B cell (primary cell): ENCODE measurements around the gene MROH7. TPM values are rescaled to one million over a fixed set of nuclear protein-coding genes. Genes with fewer than 3 reads are reported as not detected.

Source experiments
- ATAC-seq: fragments of 200-7000 bp; cut with Tn5 transposase; one replicate; pipeline ENCODE4 v1.10.0; 2021; ENCODE audit warnings: low read depth, mild to moderate bottlenecking, moderate number of reproducible peaks, moderate library complexity
- CTCF ChIA-PET: fragments of 350-600 bp; sonication (Branson Sonifier 250); formaldehyde crosslinking; loops from one replicate; lab custom pipeline; 2021; ENCODE audit warnings: antibody characterized with exemption, inconsistent platforms; lab: Charles Lee
- POLR2A ChIA-PET: fragments of 350-600 bp; sonication (Branson Sonifier 250); formaldehyde crosslinking; loops from one replicate; lab custom pipeline; 2021; ENCODE audit warnings: antibody characterized with exemption; lab: Charles Lee
- DNase-seq: peaks from one replicate; pipeline ENCODE4 v3.0.0; 2013
- H2AFZ ChIP-seq: 2 replicates; pipeline ENCODE4 v1.6.1; 2012; ENCODE audit warnings: mild to moderate bottlenecking, low read depth, low read length; ENCODE audit not compliant: insufficient read depth, poor library complexity, severe bottlenecking
- H3K27ac ChIP-seq, 2 donors: 1 replicate in 1 of 2; 2 replicates in 1 of 2; pipeline ENCODE4 v1.5.1; 2012 to 2013; ENCODE audit warnings: low read length in 2 of 2, mild to moderate bottlenecking in 2 of 2, moderate library complexity in 1 of 2
- H3K27me3 ChIP-seq, 4 experiments: fragments of 200-600 bp in 1 of 4; sonication (generic) in 1 of 4; replicated peaks in 1 of 4; 1 replicate in 2 of 4; 2 replicates in 2 of 4; pipeline versions ENCODE4 v1.6.1 to v1.7.0; 2013 to 2016; ENCODE audit warnings: low read length in 3 of 4, mild to moderate bottlenecking in 2 of 4, mixed read lengths in 1 of 4, moderate library complexity in 1 of 4; ENCODE audit not compliant: insufficient read depth in 4 of 4, control insufficient read depth in 3 of 4; ENCODE audit errors: control extremely low read depth in 1 of 4
- H3K36me3 ChIP-seq, 2 experiments: replicated peaks in 1 of 2; 1 replicate in 1 of 2; 2 replicates in 1 of 2; pipeline versions ENCODE4 v1.6.1 to v1.7.1; 2013; ENCODE audit warnings: low read length in 1 of 2; ENCODE audit not compliant: insufficient read depth in 2 of 2, control insufficient read depth in 1 of 2; ENCODE audit errors: control extremely low read depth in 1 of 2, extremely low read depth in 1 of 2
- H3K4me1 ChIP-seq, 2 donors: fragments of 200-600 bp in 1 of 2; sonication (generic) in 1 of 2; 1 replicate in 1 of 2; 2 replicates in 1 of 2; pipeline versions ENCODE4 v1.5.1 to v1.6.1; 2013 to 2017; ENCODE audit warnings: low read length in 2 of 2; ENCODE audit not compliant: control insufficient read depth in 2 of 2, insufficient read depth in 2 of 2
- H3K4me2 ChIP-seq: replicated peaks from 2 replicates; pipeline ENCODE3; 2012; ENCODE audit warnings: mild to moderate bottlenecking, low read depth, low read length; ENCODE audit not compliant: poor library complexity, severe bottlenecking
- H3K4me3 ChIP-seq, 5 experiments: fragments of 200-600 bp in 1 of 5; sonication (generic) in 1 of 5; 1 replicate in 3 of 5; 2 replicates in 2 of 5; pipeline versions ENCODE4 v1.5.1 to v1.7.0; 2011 to 2016; ENCODE audit warnings: low read length in 4 of 5, mild to moderate bottlenecking in 4 of 5, low read depth in 2 of 5, control low read depth in 1 of 5, moderate library complexity in 1 of 5; ENCODE audit not compliant: insufficient read depth in 1 of 5; ENCODE audit errors: control extremely low read depth in 1 of 5, extremely low read depth in 1 of 5
- H3K79me2 ChIP-seq: fragments of 200-600 bp; sonication (generic); one replicate; pipeline ENCODE4 v1.6.0; 2016; ENCODE audit warnings: low read length; ENCODE audit not compliant: control insufficient read depth, insufficient read depth
- H3K9ac ChIP-seq: fragments of 200-600 bp; sonication (generic); 2 replicates; pipeline ENCODE4 v1.6.1; 2017; ENCODE audit warnings: mild to moderate bottlenecking, low read length, moderate library complexity
- H3K9me3 ChIP-seq, 3 donors: one replicate each; pipeline versions ENCODE4 v1.6.1 to v1.7.1; 2013; ENCODE audit warnings: low read length in 2 of 3; ENCODE audit not compliant: control insufficient read depth in 2 of 3, insufficient read depth in 1 of 3; ENCODE audit errors: control extremely low read depth in 1 of 3
- H4K20me1 ChIP-seq: 2 replicates; pipeline ENCODE4 v1.6.0; 2012; ENCODE audit warnings: mild to moderate bottlenecking, low read length; ENCODE audit not compliant: insufficient read depth, control insufficient read depth, poor library complexity, severe bottlenecking
- H3K27ac Mint-ChIP-seq: one replicate; pipeline ENCODE4 v1.8.0; 2021; ENCODE audit warnings: mixed read lengths
- H3K27me3 Mint-ChIP-seq: one replicate; pipeline ENCODE4 v1.8.0; 2021; ENCODE audit warnings: mixed read lengths
- H3K4me1 Mint-ChIP-seq: one replicate; pipeline ENCODE4 v1.8.0; 2021; ENCODE audit warnings: mixed read lengths
- H3K4me3 Mint-ChIP-seq: one replicate; pipeline ENCODE4 v1.8.0; 2021; ENCODE audit warnings: mixed read lengths
- H3K9me3 Mint-ChIP-seq: one replicate; pipeline ENCODE4 v1.8.0; 2022; ENCODE audit warnings: mixed read lengths; ENCODE audit not compliant: insufficient read depth
- EZH2 ChIP-seq: IDR thresholded peaks from 2 replicates; pipeline ENCODE4 v1.6.1; 2012; ENCODE audit warnings: borderline replicate concordance, low read depth, mild to moderate bottlenecking, moderate library complexity, low read length; ENCODE audit not compliant: insufficient read depth, poor library complexity, severe bottlenecking
- WGBS: methylation state at CpG from one replicate; pipeline ENCODE4 v1.1.5; 2013; ENCODE audit warnings: missing lambda C conversion rate; ENCODE audit not compliant: insufficient coverage; 5-methylcytosine and 5-hydroxymethylcytosine counted together
- intact Hi-C: fragments of 100-400 bp; cut with micrococcal nuclease; formaldehyde crosslinking; loops from one replicate; pipeline ENCODE4 v1.10.0; 2022
- polyA plus RNA-seq: library from polyadenylated mRNA; depleted of rRNA; stranded (reverse); fragments of >200 nt; gene quantifications from 2 replicates; pipeline ENCODE4 v1.2.3, GENCODE V29; 2012
- total RNA-seq, 2 donors: library from RNA; stranded (reverse); fragments of 120-200 nt in 1 of 2; gene quantifications; 1 replicate in 1 of 2; 2 replicates in 1 of 2; pipeline versions ENCODE4 v1.2.3 to v1.2.4, GENCODE V29; 2013 to 2022
- TF ChIP-seq, protein P1 (sequence below): fragments of 200-600 bp; IDR thresholded peaks from one replicate; pipeline ENCODE4 v1.8.0; 2022; ENCODE audit warnings: antibody characterized with exemption, mild to moderate bottlenecking

The MROH7 gene
- total and polyA plus RNA-seq, 2 donors (not counting 1 experiment from before 2014, with no cell fraction given) = not detected

DNA sequence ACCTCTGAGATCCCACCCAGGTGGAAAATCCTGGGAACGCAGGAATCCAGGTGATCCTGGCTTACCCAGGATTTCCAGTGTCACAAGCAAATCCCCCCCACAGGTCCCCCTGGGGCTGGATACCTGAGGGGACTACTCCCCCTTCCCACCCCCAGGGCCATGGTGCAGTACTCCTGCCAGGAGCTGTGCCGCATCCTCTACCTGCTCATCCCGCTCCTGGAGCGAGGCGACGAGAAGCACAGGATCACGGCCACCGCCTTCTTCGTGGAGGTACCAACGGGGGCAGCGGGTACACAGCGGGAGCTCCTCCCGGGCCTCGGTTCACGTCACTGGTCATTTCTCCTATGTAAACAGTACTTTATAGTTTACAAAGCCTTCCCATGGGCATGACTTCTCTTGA is 53.6 kb downstream of the MROH7 start:
- Histone ChIP-seq H3K27me3 (no peaks in the 10 kb centered on the region), H3K36me3 (no peaks in the 10 kb centered on the region), H4K20me1 (no peaks in the 10 kb centered on the region), H3K9me3 (no peaks in the 10 kb centered on the region), H3K4me2 (no peak overlapping the region), H3K79me2 (no peaks in the 10 kb centered on the region), H3K27ac (no peak overlapping the region), H2AFZ (no peak overlapping the region), H3K4me3 (no peak overlapping the region), H3K9ac (no peak overlapping the region), H3K4me1 (no peaks in the 10 kb centered on the region)
- H3K27ac Mint-ChIP-seq = no peak overlapping the region
- DNase-seq (no peak), ATAC-seq (no peak)
- TF ChIP-seq EZH2 = no peak
- TF ChIP-seq, protein P1, sequence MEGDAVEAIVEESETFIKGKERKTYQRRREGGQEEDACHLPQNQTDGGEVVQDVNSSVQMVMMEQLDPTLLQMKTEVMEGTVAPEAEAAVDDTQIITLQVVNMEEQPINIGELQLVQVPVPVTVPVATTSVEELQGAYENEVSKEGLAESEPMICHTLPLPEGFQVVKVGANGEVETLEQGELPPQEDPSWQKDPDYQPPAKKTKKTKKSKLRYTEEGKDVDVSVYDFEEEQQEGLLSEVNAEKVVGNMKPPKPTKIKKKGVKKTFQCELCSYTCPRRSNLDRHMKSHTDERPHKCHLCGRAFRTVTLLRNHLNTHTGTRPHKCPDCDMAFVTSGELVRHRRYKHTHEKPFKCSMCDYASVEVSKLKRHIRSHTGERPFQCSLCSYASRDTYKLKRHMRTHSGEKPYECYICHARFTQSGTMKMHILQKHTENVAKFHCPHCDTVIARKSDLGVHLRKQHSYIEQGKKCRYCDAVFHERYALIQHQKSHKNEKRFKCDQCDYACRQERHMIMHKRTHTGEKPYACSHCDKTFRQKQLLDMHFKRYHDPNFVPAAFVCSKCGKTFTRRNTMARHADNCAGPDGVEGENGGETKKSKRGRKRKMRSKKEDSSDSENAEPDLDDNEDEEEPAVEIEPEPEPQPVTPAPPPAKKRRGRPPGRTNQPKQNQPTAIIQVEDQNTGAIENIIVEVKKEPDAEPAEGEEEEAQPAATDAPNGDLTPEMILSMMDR = no peak
- CTCF ChIA-PET = no interaction called here
- intact Hi-C loops = no loop called here
- no peaks in the 10 kb centered on the region for H3K4me1 Mint-ChIP-seq
- peaks cover 28% of the 10 kb centered on the region for H3K27me3 Mint-ChIP-seq
- over 99% methylated on average over 14 of the region's 15 CpGs for WGBS
- POLR2A ChIA-PET = no interaction called here
- H3K9me3 Mint-ChIP-seq = no peaks in the 10 kb centered on the region
- H3K4me3 Mint-ChIP-seq = no peak overlapping the region

DNA sequence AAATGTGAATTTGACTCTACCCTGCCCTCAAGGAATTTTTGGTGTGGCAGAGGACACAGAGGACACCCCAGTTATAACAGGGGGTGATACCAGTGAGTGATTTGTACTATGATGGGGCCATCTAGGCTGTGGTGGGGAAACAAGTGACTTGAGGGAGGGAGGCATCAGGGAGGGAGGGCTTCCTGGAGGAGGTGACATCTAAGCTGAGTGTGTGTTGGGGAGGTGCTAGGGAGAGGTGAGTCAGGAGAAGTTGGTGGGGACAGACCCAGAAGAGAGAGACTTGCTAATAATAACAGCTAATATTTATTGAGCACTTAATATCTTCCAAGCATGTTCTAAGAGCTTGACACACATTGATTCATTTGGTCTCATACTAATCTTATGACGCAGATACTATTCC is 54.2 kb downstream of the MROH7 start:
- CTCF ChIA-PET = no interaction called here

More for the DNA sequence above, 54.2 kb downstream of the MROH7 start:
- no peak for ATAC-seq
- Histone ChIP-seq H3K4me2 (no peak overlapping the region), H3K9ac (no peak overlapping the region), H3K27me3 (no peaks in the 10 kb centered on the region), H3K36me3 (no peaks in the 10 kb centered on the region), H4K20me1 (no peaks in the 10 kb centered on the region), H3K4me1 (no peaks in the 10 kb centered on the region), H3K79me2 (no peaks in the 10 kb centered on the region), H2AFZ (no peak overlapping the region), H3K9me3 (no peaks in the 10 kb centered on the region), H3K27ac (no peak overlapping the region), H3K4me3 (no peak overlapping the region)
- Mint-ChIP-seq H3K27me3 (peaks cover 26% of the 10 kb centered on the region), H3K4me3 (no peak overlapping the region), H3K27ac (no peak overlapping the region), H3K4me1 (no peaks in the 10 kb centered on the region), H3K9me3 (no peaks in the 10 kb centered on the region)
- 89% methylated on average over 1 of the region's 1 CpG for WGBS
- POLR2A ChIA-PET = no interaction called here
- DNase-seq = no peak
- intact Hi-C loops = no loop called here
- no peak for TF ChIP-seq EZH2
- TF ChIP-seq, protein P1 = no peak
